GM10248 (cell line): Measurements from ENCODE around the gene ARAP2.

Experiments used
- CTCF ChIA-PET: fragments of 300-600 bp; sonication (Branson Sonifier 250); formaldehyde crosslinking; extraction: SDS; loops from one replicate; lab custom pipeline; 2021; ENCODE audit warnings: antibody characterized with exemption; lab: Yijun Ruan, JAX
- POLR2A ChIA-PET: fragments of 350-650 bp; sonication (Branson Sonifier 250); formaldehyde crosslinking; extraction: SDS; loops from one replicate; lab custom pipeline; 2020; ENCODE audit warnings: antibody characterized with exemption; lab: Yijun Ruan, JAX
- DNase-seq: peaks from one replicate; pipeline ENCODE4 v3.0.0; 2012; ENCODE audit errors: extremely low spot score
- TF ChIP-seq, protein P1 (sequence below): IDR thresholded peaks from 2 replicates; pipeline ENCODE4 v1.5.1; 2012; ENCODE audit warnings: mild to moderate bottlenecking, low read depth; ENCODE audit errors: extremely low read depth, missing control alignments, control extremely low read depth

ARAP2 gene

DNA sequence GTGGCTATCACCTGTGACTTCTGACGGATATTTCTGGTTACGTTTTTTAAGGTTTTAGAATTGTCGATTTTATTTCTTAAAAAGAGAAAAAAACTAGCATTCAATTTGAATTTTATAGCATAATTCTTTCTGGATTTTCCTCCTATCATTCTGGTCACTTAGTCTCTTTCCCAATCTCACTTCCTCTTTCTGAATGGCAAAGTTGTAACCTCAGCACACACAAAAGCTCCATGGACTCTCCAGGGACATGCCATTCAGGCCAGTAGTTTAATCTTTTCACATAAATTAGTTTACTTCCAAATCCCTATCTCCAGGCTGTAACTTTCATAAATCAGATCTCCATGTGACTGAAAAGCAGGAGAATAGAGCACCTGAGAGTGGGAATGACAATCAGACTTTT, 110.7 kb downstream of the ARAP2 start:
- TF ChIP-seq, protein P1, sequence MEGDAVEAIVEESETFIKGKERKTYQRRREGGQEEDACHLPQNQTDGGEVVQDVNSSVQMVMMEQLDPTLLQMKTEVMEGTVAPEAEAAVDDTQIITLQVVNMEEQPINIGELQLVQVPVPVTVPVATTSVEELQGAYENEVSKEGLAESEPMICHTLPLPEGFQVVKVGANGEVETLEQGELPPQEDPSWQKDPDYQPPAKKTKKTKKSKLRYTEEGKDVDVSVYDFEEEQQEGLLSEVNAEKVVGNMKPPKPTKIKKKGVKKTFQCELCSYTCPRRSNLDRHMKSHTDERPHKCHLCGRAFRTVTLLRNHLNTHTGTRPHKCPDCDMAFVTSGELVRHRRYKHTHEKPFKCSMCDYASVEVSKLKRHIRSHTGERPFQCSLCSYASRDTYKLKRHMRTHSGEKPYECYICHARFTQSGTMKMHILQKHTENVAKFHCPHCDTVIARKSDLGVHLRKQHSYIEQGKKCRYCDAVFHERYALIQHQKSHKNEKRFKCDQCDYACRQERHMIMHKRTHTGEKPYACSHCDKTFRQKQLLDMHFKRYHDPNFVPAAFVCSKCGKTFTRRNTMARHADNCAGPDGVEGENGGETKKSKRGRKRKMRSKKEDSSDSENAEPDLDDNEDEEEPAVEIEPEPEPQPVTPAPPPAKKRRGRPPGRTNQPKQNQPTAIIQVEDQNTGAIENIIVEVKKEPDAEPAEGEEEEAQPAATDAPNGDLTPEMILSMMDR, result no peak
- no peak for DNase-seq
- POLR2A ChIA-PET, result no interaction called here
- CTCF ChIA-PET, result interaction anchor here (1.1 to 1.5 kb wide), 4 partner anchors 11 to 62 kb away, joined by 3 to 5 read pairs (median 3); no protein-coding TSS in a partner anchor

DNA sequence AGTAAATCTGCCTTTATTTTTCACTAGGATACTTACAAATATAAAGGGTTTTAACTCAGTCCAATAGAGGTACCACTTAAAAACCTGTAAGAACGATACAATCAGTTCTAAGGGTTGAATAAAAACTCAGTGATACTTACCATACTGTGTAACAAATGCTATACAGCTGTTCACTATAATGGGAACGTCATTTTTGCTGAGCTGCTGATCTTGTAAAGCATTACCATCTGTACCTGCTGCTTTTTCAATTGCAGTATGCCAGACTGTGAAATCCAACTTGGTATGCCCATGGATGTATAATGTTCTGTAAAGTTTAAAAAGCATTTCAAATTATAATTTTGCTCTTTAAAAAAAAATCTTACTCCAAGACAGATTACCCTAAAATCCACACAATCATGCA, 111.2 kb downstream of the ARAP2 start:
- POLR2A ChIA-PET, result no interaction called here
- TF ChIP-seq, protein P1, result no peak
- no peak for DNase-seq
- CTCF ChIA-PET, result interaction anchor here (1.1 kb wide), 2 partner anchors 10 to 19 kb away, joined by 3 read pairs; no protein-coding TSS in a partner anchor

DNA sequence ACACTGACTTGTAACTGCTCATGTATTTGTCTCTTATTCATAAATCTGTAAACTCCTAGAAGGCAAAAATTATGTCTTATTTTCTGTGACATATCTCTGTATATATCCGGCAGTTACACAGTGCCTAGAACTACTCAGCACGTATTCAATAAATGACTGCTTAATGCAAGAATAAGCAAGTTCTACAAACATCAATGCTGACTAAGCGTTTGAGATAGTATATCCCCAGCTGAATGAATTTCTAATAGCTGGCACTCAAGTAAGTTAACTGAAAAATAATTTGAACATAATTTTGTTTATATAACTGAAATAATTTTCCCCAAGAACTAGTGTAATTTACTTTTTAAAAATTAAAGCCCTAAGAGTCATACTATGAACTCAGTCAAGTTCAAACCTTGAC, 113.7 kb downstream of the ARAP2 start:
- ChIA-PET CTCF (interaction anchor here (0.8 to 1.3 kb wide), 2 partner anchors 11 to 14 kb away, joined by 3 to 4 read pairs; no protein-coding TSS in a partner anchor), POLR2A (no interaction called here)
- no peak for DNase-seq
- TF ChIP-seq, protein P1, result no peak

DNA sequence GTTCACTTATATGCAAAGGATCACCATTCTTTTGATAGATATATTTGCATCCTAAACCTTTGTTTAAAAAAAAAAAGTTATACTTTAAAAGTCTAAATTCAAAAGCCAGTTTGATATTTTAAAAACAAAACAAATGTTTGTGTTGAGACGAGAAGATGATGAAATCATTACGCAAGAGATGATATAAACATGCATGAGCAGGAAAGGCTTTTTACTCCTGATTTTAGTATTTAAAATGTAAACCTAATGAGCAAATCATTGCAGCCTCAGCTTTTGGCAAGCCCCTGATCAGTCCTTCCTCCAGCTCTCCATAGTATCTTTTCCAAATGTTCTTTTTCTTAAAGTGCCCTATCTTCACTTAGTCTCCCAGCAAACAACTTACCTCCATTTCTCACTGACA, 115.6 kb downstream of the ARAP2 start:
- no peak for DNase-seq
- CTCF ChIA-PET, result interaction anchor here (1.2 to 1.6 kb wide), 4 partner anchors 9 to 23 kb away, joined by 3 to 6 read pairs (median 4); no protein-coding TSS in a partner anchor
- POLR2A ChIA-PET, result no interaction called here
- TF ChIP-seq, protein P1, result no peak

DNA sequence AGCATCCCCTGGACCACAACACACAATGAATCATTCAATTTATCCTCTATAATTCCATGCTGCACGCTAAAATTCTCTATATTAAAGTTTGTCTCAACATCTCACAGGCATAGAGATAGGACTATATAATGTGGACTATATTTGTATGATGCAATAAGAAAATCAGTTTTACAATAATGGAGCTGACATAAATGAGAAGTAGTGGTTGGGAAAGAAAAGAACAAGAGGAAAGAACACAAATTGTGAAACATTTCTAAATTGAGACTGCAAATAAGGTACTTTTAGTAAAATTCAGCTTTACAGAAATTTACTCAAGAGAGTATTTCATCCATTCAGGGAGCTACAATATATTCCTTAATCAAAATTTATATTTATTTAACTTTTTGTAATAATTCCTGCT, 120.4 kb downstream of the ARAP2 start:
- POLR2A ChIA-PET, result no interaction called here
- CTCF ChIA-PET, result no interaction called here
- no peak for DNase-seq
- TF ChIP-seq, protein P1, result no peak

DNA sequence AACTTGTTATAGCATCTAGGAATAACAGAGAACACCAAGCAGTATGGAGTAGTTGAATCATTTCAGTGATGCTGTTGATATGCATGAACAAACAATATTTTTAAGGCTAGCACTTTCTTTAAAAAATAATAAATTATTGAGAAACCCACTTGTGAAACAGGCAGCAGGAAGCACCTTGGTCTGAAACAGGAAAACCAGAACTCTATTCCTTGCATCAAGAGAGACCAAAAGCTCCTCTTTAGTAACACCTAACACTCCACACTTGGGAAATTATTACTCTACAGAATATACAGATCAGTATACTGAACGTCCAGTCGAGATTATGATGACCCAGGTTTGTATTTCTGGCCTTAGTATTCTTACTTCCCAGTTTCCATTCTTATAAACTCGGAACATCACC, 129.0 kb downstream of the ARAP2 start:
- TF ChIP-seq, protein P1, result no peak
- POLR2A ChIA-PET, result no interaction called here
- DNase-seq, result no peak
- CTCF ChIA-PET, result interaction anchor here (1.3 kb wide), 1 partner anchor 20 kb away, joined by 3 read pairs; no protein-coding TSS in a partner anchor
